Measurements from ENCODE around the gene WWP2.
"Not testable (repeated sequence)": the region's sequence is repeated elsewhere in the genome, so short reads cannot be mapped to it uniquely, and the experiment has no call there.

Gene WWP2

DNA sequence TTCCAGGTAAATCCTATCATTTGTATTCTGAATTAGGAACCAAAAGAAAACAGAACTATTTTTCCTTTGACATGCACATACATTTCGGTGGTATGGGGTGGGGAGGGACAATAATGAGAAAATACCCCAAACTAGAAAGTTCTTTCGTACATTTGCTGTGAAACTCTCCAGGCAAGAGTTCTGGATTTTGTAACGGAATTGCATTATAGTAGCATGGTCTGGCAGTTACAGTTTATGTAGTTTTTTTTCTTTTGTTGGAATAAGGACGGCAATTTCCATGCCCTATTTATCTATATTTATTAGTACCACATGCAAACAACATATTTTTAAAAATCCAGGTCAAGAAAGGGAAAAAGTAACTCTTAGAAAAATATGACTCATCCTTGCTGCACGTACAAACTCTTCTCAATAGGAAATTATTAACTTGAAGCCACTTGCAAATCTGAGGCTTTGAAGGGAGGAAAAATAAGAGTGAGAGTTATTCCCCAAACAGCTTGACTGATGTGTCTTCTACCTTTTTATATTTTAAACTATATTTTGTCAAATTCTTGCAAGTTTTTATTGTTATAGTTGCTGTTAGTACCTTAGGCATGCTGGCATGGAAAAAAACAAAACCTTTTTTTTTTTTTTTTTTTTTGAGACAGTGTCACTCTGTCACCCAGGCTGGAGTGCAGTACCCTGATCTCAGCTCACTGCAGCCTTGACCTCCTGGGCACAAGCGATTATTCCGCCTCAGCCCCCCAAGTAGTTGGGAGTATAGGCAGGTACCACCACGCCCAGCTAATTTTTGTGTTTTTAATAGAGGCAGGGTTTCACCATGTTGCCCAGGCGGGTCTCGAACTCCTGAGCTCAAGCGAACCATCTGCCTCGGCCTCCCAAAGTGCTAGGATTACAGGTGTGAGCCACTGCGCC is 69.3 kb downstream of the WWP2 start:
- DNase-seq (ENCODE audit: low read depth) = peak; percentile 59

DNA sequence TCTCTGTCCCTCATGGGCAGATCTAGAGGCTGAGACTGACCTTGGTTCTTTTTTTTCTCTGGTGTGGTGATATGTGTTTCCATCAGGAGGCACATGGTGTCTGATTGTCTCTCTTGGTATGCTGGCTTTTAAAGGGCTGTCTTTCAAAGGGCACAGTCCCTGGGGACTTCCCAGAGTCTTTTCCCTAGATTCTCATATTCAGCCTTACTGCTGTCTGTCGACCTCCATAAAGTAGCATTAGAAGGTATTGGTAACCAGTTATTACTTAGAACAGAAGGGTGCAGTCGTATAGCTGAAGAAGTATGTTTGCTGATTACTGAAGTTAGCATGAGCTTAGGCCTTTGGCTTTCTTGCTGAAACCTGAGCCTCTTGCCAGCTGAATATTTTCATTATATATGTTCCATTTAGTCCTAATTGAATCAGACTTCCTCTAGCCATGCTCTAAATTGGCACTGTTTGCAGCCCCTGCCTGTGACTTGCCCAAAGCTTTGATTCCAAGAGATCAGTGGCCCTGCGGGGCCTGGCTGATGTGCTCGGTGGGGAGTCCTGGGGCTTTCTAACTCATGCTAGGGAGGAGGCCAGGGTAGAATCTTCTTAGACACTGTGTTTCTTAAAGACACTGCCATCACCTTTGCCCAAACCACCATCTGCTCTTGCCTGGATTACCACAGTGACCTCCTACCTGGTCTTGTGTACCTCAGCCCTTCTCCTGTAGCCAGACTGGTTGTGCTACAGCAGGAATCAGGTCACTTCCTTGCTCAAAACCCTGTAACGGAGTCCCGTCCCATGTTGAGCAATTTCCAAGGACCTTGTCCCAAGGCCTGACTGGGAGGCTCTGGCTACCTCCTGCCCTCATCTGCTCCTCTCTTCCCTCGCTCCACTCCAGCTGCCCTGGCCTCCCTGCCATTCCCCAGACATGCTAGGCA is 71.5 kb downstream of the WWP2 start:
- peak; percentile 54 for DNase-seq (ENCODE audit: low read depth)

DNA sequence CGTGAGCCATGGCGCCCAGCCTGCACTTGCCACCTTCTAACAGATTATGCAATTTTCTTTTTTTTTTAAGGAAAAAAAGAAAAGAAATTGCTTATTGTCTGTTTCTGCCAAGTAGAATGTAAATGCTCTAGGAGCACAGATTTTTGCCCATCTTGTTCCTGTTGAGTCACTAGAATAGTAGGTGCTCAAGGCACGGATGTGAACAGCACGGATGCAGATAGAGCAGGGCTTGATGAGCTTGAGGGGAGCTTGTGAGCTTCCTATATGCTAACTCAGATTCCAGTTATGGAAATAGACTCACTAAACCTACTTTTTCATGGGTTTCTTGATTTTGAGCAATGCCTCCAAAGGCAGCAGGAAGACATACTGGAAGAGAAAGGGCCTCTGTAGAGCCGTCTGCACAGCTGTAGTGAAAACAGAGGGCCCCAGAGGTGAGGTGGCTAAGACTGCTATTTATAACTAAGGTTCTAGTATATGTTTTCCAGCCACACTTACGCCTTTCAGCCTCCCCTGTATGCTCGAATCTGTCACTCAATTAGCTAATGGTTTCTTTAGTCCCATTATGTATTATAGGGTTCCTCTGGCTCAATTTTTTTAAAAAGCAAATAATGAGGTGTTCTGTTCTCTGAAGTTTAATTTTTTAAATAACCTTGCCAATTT is 72.8 kb downstream of the WWP2 start:
- no peak for DNase-seq (ENCODE audit: low read depth)

DNA sequence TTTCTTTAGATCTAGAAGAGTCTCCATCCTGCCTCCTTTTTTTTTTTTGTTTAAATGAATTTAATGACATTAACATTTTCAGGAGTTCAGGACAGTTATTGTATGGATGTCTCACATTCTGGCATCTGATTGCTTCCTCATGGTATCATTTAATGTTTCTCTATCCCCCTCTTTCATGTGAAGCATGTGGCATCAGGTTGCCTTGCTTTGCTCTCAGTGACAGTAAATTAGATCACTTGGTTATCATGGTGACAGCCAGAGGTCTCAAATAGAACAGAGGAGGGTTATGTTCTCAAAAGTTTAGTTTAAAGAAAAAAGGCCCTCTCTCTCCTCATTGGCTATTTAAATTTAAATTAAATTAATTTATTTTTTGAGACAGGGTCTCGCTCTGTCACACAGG is 74.1 kb downstream of the WWP2 start:
- no peak for DNase-seq (ENCODE audit: low read depth)

DNA sequence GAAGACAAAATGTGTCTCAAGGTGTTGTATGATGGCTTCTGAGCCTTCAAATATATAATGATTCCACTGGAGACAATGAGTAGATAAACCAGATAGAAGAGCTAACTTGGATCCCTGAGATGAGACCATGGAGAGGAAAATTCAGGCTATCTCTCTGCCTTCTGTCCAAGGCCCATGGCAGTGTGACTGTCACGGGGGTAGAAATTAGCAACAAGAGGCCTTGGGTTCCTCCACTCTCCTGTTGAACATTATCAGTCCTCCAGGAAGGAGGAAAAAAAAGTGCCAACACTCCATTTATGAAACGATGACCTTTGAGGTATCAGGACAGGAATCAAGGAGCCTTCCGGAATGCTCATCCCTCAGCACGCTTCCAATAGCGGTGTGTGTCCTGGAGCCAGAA is 75.2 kb downstream of the WWP2 start:
- no peak for DNase-seq (ENCODE audit: low read depth)

DNA sequence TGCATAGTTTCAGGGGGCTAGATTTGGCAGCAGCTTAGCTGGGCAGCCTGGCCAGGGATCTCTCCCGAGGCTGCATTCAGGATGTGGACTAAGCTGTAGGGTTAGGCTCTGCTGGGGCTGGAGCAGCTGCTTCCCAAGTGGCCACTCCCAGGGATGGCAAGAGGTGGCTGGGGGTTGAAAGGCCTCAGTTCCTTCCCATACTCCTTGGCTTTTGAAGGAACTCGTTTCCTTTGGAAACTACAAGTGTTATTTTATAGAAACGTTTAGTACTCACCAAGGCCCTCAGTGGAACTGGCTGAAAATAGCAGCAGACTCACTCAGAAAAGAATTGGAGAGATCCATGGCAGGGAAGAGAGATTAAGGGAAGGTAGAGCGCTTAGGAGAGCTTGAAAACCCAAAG is 76.4 kb downstream of the WWP2 start:
- no peak for DNase-seq (ENCODE audit: low read depth)

DNA sequence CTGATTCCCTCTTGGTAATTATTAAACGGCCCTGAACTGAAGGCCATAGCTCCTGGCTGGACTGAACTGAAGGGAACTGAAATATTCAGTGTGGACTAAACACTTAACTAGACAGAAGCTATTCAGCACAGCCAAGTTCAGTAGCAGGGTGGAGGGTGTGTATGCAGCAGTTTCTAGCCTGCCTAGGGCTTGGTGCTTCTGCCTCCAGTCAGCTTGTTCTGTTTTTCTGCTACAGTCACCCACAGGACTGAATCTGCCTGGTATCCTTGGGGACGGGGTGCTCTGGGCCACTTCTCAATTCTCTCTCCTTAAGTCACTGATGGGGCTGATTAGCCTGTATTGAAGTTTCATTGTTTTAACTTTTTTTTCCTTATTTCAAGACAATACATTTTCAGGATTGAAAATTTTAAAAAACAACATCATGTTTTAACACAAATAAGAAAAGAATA is 77.1 kb downstream of the WWP2 start:
- no peak for DNase-seq (ENCODE audit: low read depth)

DNA sequence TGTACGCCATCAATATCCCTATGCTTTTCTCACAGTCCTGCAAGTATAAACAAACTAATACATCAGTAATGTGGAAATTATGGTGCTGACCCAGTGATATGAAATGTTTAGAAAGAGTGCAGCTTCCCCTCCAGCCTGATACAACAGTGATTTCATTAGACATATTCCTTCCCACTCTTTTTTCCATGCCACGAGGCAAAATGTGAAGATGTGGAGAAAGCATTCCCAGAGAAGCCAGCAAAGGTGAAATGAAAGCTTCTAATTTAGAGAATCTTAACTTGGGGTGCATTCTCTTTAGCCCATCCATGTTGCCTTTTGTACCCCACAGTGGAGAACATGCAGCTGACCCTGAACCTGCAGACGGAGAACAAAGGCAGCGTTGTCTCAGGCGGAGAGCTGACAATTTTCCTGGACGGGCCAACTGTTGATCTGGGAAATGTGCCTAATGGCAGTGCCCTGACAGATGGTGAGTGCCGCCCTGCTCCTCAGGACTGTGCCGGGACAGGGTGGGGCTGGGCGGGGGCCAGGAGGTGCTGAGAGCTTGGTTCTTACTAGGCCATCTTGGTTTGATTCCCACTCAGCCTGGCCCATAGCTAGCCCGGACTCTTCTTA is 77.8 kb downstream of the WWP2 start:
- no peak for DNase-seq (ENCODE audit: low read depth)

DNA sequence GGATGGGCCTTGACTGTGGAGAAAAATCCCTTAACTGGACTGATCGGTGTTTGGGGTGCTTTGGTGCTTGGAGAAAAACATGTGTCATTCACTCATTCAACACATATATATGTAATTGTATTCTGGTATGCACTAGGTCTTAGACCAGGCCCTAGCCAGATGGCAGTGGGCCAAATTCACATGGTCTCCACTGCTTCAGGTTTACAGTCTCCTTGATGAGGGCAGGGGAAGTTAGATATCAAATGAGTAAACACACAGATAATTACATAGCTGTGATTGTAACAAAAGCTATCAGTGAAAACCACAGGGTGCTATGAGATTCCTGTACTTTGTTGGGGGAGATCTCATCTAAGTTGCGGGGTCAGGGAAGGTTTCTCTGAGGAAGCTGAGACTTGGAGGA is 78.8 kb downstream of the WWP2 start:
- peak; percentile 47 for DNase-seq (ENCODE audit: low read depth)

DNA sequence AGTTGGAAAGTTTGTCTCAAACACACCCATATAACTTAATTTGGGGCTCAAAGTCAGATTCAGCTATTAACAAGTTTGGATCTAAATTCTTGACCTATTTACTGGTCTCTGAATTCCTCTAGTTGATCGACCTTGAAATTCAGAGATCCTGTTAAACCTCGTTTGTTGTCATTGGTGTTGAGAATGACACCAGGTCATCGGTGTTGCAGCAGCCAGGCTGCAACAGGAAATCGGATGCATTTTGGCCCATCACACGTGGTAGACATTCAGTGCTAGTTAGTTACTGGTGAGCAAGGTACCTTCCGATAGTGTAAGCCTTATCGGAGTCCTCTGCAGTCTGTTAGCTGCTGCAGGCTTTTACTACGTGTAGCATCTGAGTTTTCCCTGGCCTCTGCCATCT is 82.3 kb downstream of the WWP2 start:
- DNase-seq (ENCODE audit: low read depth) = no peak

DNA sequence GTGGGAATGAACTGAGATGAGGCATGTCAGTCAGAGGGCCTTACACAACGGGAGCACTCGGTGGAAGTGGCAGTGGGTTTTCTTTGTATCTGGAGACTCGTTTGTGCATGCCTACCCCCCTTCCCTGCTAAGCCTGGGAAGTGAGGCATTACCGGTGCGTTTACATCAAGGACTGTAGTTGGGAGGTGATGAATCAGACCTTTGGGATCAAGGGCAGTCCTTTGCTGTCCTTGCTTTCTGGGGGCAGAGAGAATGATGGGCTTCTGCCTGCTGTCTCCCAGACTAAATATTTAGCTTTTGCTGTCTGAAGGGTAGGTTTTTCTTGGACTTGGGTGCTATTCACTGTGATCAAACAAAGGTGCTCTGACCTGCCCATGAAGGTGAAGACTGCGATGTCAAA is 83.0 kb downstream of the WWP2 start:
- peak; percentile 10 for DNase-seq (ENCODE audit: low read depth)

DNA sequence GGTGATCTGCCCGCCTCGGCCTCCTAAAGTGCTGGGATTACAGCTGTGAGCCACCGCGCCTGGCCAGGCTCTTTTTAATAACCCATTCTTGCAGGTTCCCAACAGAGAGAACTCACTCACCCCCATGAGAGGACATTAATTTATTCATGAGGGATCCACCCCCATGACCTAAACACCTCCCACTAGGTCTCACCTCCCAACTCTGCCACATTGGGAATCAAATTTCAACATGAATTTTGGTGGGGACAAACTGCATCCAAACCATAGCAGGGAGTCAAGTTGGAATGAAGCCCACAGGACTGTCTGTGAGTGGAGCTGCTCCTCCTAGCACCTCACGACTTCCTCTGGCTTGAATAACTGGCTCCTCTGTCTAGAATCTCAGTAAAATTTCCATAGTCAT is 85.5 kb downstream of the WWP2 start:
- DNase-seq (ENCODE audit: low read depth) = no peak

DNA sequence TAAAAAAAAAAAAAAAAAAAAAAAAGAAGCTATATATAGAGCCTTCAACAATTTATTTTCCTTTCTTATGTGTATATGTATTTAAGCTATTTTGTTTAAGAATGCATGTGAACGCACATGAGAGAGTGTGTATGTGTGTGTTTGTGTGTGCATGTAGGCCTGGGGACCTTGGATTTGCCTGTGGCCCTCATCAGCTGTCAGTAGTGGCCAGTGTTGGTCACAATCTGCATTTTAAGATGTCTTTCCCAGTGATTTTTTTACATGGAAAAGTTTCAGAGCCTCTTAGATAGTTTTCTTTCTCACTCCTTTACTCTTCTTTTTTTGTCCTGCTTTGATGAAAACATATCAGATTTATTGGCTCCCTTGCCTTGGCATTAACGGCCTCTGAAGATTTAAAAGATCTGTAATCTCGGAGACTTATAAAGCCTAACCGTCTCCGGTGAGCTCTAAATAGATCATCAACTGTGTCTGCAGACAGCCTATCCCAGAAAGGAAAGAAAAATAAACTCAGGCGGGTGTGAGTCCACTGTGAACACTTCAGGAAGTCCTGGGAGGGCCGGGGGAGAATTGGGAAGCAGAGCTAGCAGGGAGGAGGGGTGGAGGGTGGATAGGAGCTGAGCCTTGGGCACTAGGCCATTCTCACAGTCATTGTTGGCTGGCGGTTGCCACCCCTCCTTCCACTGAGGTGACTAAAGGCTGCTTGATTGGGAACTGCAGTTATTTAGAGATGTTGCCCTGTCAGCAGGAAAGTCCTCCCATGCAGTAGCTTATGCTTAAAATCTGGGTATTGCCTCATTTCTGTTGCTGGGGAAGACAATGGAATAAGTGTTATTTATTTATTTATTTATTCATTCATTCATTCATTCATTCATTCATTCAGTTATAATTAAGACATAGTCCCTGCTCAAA is 86.8 kb downstream of the WWP2 start:
- peak; percentile 67 for DNase-seq (ENCODE audit: low read depth)

DNA sequence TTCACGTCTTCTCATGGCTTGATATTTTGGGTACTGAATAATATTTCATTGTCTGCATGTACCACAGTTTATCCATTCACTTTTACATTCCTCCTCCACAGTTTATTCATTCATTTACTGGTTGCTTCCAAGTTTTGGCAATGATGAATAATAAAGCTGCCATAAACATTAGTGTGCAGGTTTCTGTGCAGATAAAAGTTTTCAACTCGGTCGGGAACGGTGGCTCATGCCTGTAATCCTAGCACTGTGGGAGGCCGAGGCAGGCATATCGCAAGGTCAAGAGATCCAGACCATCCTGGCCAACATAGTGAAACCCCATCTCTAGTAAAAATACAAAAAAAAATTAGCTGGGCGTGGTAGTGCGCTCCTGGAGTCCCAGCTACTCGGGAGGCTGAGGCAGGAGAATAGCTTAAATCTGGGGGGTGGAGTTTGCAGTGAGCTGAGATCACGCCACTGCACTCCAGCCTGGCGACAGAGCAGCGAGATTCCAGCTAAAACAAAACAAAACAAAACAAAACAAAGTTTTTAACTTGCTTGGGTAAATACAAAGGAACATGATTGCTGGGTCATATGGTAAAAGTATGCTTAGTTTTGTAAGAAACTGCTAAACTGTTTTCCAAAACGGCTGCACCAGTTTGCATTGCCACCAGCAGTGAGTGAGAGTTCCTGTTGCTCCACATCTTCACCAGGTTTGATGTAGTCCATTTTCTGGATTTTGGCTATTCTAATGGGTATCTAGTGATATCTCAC is 89.5 kb downstream of the WWP2 start:
- DNase-seq (ENCODE audit: low read depth) = peak; percentile 14

DNA sequence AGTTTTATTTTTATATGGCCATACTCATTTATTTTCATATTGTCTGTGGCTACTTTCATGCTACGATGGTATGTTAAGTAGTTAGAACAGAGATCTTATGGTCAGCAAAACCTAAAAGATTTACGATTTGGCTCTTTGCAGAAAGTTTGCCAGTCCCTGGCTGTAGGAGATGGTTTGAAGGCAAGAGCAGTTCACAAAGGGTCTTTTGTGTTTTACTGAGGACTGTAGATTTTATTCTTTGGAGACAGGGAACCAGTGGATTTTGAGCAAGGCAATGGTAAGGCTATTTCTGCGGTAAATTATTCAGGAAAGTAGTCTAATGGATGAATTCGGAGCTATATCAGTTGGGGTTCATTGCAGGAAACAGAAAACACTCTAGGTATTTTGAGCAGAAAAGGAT is 90.7 kb downstream of the WWP2 start:
- no peak for DNase-seq (ENCODE audit: low read depth)

DNA sequence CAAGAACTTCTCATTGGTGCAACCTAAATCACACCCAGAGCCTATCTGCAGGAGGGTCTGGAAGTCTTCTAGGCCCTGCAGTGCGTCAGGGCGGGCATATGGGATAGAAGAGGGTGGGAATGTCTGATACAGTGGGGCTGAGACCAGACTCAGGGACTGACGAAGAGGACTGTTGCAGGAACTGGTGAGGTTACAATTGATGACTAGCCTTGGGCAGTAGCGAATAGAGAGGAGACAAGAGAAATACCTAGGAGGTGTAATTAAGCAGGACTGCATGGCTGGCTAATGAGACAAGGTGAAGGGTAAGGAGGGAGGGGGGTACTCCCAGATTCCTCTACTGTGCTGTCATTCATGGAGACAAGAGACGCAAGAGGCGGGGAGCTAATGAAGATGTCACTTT is 91.3 kb downstream of the WWP2 start:
- DNase-seq (ENCODE audit: low read depth) = no peak

DNA sequence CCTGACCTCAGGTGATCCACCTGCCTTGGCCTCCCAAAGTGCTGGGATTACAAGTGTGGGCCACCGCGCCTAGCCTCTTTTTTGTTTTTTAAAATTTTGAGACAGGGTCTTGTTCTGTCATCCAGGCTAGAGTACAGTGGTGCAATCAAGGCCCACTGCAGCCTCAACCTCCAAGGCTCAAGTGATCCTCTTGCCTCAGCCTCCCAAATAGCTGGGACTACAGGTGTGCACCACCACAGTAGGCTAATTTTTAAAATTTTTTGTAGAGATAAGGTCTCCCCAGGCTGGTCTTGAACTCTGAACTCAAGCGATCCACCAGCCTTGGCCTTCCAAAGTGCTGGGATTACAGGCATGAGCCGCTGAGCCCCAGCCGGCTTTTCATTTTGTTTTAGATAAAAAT is 92.6 kb downstream of the WWP2 start:
- DNase-seq (ENCODE audit: low read depth) = not testable (repeated sequence)

DNA sequence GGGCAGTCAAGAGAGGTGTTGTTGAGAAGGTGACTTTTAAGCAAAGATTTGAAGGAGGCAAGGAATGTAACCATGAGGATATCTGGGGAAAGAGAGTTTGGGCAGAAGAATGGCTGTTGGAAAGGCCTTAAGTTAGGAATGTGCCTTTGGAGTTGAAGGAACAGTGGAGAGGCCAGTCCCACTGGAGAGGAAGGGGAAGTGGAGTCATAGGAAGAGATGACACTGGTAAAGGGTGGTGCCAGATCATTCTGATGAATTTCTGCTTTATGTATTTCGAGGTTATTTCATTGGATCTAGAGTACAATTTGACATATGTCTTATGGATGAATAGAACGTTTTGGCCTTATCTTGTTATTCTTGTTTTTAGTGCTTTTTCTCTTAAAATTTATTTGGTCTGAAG is 93.5 kb downstream of the WWP2 start:
- no peak for DNase-seq (ENCODE audit: low read depth)

DNA sequence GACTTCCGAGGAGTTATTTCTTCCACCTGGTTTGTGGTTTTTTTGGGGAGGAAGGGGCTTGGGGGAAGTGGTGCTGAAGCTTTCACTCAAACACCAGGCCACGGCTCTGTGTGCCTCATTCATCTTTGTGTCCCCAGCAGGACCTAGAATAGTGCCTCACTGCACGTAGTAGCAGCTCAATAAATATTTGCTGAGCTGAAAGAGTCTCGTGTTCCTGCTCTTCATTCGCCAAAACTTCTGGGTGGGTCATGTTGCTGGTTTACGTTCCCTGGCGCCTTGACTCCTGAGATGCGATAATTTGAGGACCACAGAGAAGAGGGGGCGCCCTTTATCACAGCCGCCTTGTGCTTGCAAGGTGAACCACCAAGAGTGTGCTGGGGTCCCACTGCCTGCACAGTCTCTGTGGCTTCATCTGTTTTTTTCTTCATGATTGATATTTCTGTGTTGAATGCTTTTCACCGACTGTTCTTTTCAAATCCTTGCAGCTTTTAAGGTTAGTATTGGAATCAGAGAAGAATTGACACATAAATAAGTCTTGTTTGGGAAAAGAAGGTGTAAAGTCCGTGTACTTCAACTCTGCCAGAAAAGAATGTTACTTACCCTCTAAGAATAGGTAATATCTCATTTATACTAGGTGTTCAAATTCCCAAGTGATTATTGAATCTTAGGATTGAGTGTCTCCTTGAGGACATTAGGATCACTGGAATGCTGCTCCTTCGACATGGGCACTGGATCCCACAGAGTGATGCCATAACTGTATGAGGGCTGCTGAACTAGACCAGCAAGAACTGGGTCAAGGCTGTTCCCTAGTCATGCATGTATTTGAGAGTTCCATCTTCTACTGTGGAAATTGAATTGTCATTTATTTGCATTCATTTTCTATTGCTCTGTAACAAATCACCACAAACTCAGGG is 96.3 kb downstream of the WWP2 start:
- no peak for DNase-seq (ENCODE audit: low read depth)

Data from iris pigment epithelial cell (primary cell).